GM04504 (cell line): ENCODE results near the gene CDKN2B-AS1.
"Not testable (repeated sequence)": the region's sequence is repeated elsewhere in the genome, so short reads cannot be mapped to it uniquely, and the experiment has no call there.

Experiments used
- DNase-seq: peaks from one replicate; pipeline ENCODE4 v3.0.0-alpha.2; 2012; ENCODE audit warnings: low read depth

The CDKN2B-AS1 gene

GRCh38 chr9:22044583-22044982 lies 50.0 kb downstream of the CDKN2B-AS1 start:
- DNase-seq, result peak; percentile 58

- no peak for DNase-seq
Observed at GRCh38 chr9:22045423-22045822, 50.8 kb downstream of the CDKN2B-AS1 start.

GRCh38 chr9:22046243-22046885 lies 51.8 kb downstream of the CDKN2B-AS1 start:
- no peak for DNase-seq

- DNase-seq, result no peak
Observed at GRCh38 chr9:22047596-22047995, 53.0 kb downstream of the CDKN2B-AS1 start.

- no peak for DNase-seq
Observed at GRCh38 chr9:22049411-22049810, 54.8 kb downstream of the CDKN2B-AS1 start.

GRCh38 chr9:22050924-22051323 lies 56.3 kb downstream of the CDKN2B-AS1 start:
- DNase-seq, result no peak

GRCh38 chr9:22052376-22052945 lies 57.9 kb downstream of the CDKN2B-AS1 start:
- peak; percentile 83 for DNase-seq

GRCh38 chr9:22053178-22053577 lies 58.6 kb downstream of the CDKN2B-AS1 start:
- no peak for DNase-seq

GRCh38 chr9:22054076-22054475 lies 59.5 kb downstream of the CDKN2B-AS1 start:
- DNase-seq, result no peak

GRCh38 chr9:22054529-22054928 lies 59.9 kb downstream of the CDKN2B-AS1 start:
- no peak for DNase-seq

- DNase-seq, result no peak
Observed at GRCh38 chr9:22055090-22055489, 60.5 kb downstream of the CDKN2B-AS1 start.

GRCh38 chr9:22056402-22056801 lies 61.8 kb downstream of the CDKN2B-AS1 start:
- DNase-seq, result no peak

- DNase-seq, result not testable (repeated sequence)
Observed at GRCh38 chr9:22057972-22058371, 63.4 kb downstream of the CDKN2B-AS1 start.

GRCh38 chr9:22060831-22061383 lies 66.3 kb downstream of the CDKN2B-AS1 start:
- DNase-seq, result no peak

GRCh38 chr9:22064957-22065356 lies 70.4 kb downstream of the CDKN2B-AS1 start:
- DNase-seq, result no peak

GRCh38 chr9:22065431-22066200 lies 71.0 kb downstream of the CDKN2B-AS1 start:
- no peak for DNase-seq

GRCh38 chr9:22067196-22067595 lies 72.6 kb downstream of the CDKN2B-AS1 start:
- no peak for DNase-seq

- DNase-seq, result no peak
Observed at GRCh38 chr9:22068369-22068768, 73.8 kb downstream of the CDKN2B-AS1 start.

GRCh38 chr9:22073349-22073748 lies 78.8 kb downstream of the CDKN2B-AS1 start:
- no peak for DNase-seq

- no peak for DNase-seq
Observed at GRCh38 chr9:22078081-22078480, 83.5 kb downstream of the CDKN2B-AS1 start.

- DNase-seq, result no peak
Observed at GRCh38 chr9:22079873-22080341, 85.3 kb downstream of the CDKN2B-AS1 start.

GRCh38 chr9:22084336-22085035 lies 89.9 kb downstream of the CDKN2B-AS1 start:
- DNase-seq, result peak; percentile 76
